Uterine smooth muscle cell (primary cell): Measurements from ENCODE around the gene MAPK10. TPM values are rescaled to one million over a fixed set of nuclear protein-coding genes. Genes with fewer than 3 reads are reported as not detected.

Source experiments
- total RNA-seq: library from RNA; depleted of rRNA; stranded (reverse); fragments of >200 nt; gene quantifications from 2 replicates; pipeline ENCODE4 v1.2.3, GENCODE V29; 2014

MAPK10 gene
- total RNA-seq, result 21.1 and 23.4 TPM in 2 replicates

GRCh38 chr4:86359944-86360478 lies at the start of gene MAPK10:
Gene MAPK10, minus strand, starts transcription at chr4:86360053.

Other genes with a start within 250 kb of the MAPK10 start
- 69.2 and 91.1 TPM in 2 replicates for gene PTPN13, start 234.3 kb upstream of the MAPK10 start, total RNA-seq